Activated CD4-positive, alpha-beta memory T cell treated with anti-CD3 and anti-CD28 coated beads, Interleukin-2, amount 10 ng/mL, durations not matched to agents 7 days and 5 days (primary cell): Measurements from ENCODE around the gene LCN1. TPM values are rescaled to one million over a fixed set of nuclear protein-coding genes. Genes with fewer than 3 reads are reported as not detected.

Experiments
- CTCF ChIA-PET: fragments of 350-600 bp; sonication (Branson Sonifier 250); formaldehyde crosslinking; loops from one replicate; lab custom pipeline; 2021; ENCODE audit warnings: antibody characterized with exemption, inconsistent platforms; lab: Charles Lee
- POLR2A ChIA-PET: fragments of 350-600 bp; sonication (Branson Sonifier 250); formaldehyde crosslinking; loops from one replicate; lab custom pipeline; 2021; ENCODE audit warnings: antibody characterized with exemption; lab: Charles Lee
- DNase-seq: peaks from one replicate; pipeline ENCODE4 v3.0.0-alpha.2; 2020
- H3K27ac Mint-ChIP-seq: one replicate; pipeline ENCODE4 v1.8.0; 2021; ENCODE audit warnings: mild to moderate bottlenecking, mixed read lengths
- H3K27me3 Mint-ChIP-seq: one replicate; pipeline ENCODE4 v1.8.0; 2021; ENCODE audit warnings: mixed read lengths
- H3K36me3 Mint-ChIP-seq: one replicate; pipeline ENCODE4 v1.8.0; 2021; ENCODE audit warnings: low read depth, mixed read lengths
- H3K4me1 Mint-ChIP-seq: one replicate; pipeline ENCODE4 v1.8.0; 2021; ENCODE audit warnings: mixed read lengths
- H3K4me3 Mint-ChIP-seq: one replicate; pipeline ENCODE4 v1.8.0; 2021; ENCODE audit warnings: mild to moderate bottlenecking, mixed read lengths
- H3K9me3 Mint-ChIP-seq: one replicate; pipeline ENCODE4 v1.8.0; 2021; ENCODE audit warnings: mixed read lengths
- total RNA-seq, 2 experiments: library from RNA; stranded (reverse); gene quantifications; one replicate each; pipeline ENCODE4 v1.2.3, GENCODE V29; 2021

Gene LCN1
- total RNA-seq, 2 experiments from 2014 or later: not detected

DNA sequence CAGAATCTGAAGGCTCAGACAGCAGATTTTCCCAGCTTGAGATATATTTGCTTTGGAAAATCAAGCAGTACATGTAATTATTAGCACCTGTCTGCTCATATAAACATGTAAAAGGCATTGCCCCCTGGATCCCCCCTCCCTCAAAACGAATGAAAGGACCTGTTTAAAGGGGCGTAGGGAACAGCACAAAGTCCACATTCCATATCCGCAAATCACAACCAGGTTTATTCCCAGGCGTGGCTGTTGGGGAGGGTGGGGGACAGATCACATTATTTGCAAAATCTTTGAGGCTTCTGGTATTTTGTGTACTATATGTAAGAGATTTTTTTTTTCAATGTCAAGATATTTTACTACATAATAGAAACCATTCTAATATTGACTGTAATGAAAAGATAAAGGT lies 29.5 kb upstream of the LCN1 start:
- no peaks in the 10 kb centered on the region for H3K36me3 Mint-ChIP-seq
- peaks cover 12% of the 10 kb centered on the region for H3K27me3 Mint-ChIP-seq
- CTCF ChIA-PET: interaction anchor here (1.0 kb wide), 1 partner anchor 13 kb away, joined by 3 read pairs; no protein-coding TSS in a partner anchor
- POLR2A ChIA-PET: no interaction called here
- H3K4me3 Mint-ChIP-seq: no peak overlapping the region
- no peak overlapping the region for H3K27ac Mint-ChIP-seq
- H3K4me1 Mint-ChIP-seq: no peaks in the 10 kb centered on the region
- H3K9me3 Mint-ChIP-seq: no peaks in the 10 kb centered on the region
- no peak for DNase-seq

DNA sequence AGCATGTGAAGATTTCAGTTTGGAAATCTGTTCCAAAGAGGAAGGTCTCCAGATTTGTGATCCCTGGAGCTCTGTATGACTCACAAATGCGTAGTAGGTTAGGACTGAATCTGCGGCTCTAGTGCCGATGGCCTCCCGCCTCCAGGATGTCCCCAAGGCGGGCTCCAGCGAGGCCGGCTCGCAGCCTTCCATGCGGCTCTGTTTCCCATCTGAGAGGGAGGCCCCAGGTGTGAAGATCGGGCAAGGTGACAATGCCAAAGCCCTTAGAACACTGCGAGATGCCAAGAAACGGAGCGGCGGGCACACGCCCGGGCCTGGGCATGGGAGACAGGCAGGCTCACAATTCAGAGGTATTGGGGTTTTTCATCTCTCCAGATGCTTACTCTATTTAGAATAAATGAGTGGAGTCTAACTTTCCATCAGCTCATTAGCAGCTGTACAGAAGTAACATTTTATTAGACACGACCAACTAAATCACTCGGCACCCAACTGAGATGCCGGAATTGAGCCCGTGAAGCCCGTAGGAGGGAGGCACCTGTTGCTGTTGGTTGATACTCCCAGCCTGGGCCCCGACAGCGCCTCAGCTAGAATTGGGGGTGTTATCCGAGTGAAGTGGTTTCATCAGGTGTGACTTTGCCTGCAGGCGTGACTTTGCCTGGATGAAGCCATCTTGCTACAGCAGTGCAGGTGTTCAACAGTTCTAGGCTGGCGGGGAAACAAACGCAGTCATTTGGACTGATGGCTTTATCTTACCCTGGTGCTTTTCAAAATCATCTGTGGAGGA lies 28.2 kb upstream of the LCN1 start:
- no peak overlapping the region for H3K4me3 Mint-ChIP-seq
- POLR2A ChIA-PET: no interaction called here
- H3K27me3 Mint-ChIP-seq: peaks cover 17% of the 10 kb centered on the region
- CTCF ChIA-PET: interaction anchor here (1.4 kb wide), 1 partner anchor 11 kb away, joined by 3 read pairs; no protein-coding TSS in a partner anchor
- no peak overlapping the region for H3K27ac Mint-ChIP-seq
- no peaks in the 10 kb centered on the region for H3K4me1 Mint-ChIP-seq
- DNase-seq: no peak
- no peaks in the 10 kb centered on the region for H3K9me3 Mint-ChIP-seq
- H3K36me3 Mint-ChIP-seq: no peaks in the 10 kb centered on the region

DNA sequence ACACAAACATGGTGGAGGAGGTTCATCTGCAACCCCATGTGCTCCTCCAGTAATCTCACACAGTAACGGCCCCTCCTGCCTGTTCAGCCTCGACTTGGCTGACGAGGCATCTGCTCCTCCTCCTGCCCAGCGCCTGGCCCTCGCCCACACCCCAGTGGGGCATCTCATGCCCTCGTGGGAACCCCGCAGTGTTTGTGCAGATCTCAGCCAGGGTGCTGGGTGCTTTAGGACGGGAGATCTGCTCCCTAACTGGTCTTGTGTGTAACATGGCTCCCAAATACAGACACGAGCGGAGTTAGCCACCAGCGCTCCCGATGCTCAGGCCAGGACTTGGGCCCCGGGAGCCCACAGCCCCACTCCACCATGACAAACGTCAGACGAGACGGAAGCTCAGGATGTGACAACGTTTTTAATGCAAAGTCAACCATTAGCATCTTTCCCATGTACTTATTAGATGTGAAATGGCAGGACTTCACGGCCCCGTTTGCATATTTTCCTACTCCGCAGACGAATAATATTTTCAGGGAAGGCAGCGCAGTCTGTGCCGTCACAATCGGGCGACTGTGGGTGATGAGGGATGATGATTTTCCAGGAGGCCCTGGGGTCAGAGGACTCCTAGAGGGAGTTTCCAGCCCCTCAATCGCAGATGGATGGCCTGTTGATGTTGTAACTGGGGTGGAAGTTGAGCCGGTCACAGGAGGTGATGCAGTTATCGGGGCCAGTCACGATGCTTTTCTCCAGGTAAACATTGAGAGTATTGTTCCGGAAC lies 26.3 kb upstream of the LCN1 start:
- Mint-ChIP-seq H3K9me3 (no peaks in the 10 kb centered on the region), H3K4me3 (no peak overlapping the region), H3K27ac (no peak overlapping the region), H3K27me3 (peaks cover 23% of the 10 kb centered on the region), H3K36me3 (no peaks in the 10 kb centered on the region), H3K4me1 (peaks cover 4% of the 10 kb centered on the region)
- DNase-seq: no peak
- ChIA-PET CTCF (no interaction called here), POLR2A (no interaction called here)

DNA sequence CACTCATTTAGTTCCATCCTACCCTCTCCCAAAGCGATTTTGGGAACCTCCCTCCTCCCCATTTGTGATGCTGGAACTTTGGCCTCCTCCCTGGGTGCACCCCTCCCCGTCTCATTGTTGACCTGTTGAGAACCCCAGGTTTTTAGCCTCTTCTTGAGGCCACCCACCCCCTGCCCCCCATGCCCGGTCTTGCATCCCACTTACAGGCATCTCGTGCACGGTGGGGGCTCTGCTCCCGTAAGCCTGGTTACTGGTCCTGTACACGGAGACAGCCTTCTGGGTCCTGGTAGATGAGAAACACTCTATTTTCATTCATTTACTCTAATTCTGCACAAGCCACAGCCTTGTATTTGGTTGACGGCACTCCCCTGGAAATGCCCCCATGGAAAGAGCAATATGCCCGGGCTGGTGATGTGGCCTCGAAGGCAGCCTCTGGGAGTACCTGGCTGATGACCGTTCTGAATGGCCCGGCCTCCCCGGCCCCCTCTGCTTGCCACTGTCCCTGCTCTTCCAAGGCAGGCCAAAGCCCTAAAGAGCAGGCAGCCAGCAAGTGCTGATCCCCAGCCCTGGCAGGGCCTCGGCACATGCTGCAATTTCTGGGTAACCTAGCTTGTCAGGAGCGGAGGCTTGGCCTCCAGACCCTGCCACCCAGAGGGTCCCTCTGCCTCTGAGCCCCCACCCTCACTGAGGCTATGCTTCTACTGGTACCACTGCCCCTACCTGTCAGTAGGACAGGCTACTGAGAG lies 22.7 kb upstream of the LCN1 start:
- H3K9me3 Mint-ChIP-seq: no peaks in the 10 kb centered on the region
- DNase-seq: no peak
- no peak overlapping the region for H3K27ac Mint-ChIP-seq
- peaks cover 7% of the 10 kb centered on the region for H3K36me3 Mint-ChIP-seq
- H3K27me3 Mint-ChIP-seq: peaks cover 18% of the 10 kb centered on the region
- no peak overlapping the region for H3K4me3 Mint-ChIP-seq
- peaks cover 23% of the 10 kb centered on the region for H3K4me1 Mint-ChIP-seq
- ChIA-PET CTCF (interaction anchor here (1.0 kb wide), 2 partner anchors 21 to 59 kb away, joined by 3 read pairs; no protein-coding TSS in a partner anchor), POLR2A (interaction anchor here (0.8 to 2.7 kb wide), 2 partner anchors 21 to 29 kb away, joined by 3 to 9 read pairs; no protein-coding TSS in a partner anchor)

DNA sequence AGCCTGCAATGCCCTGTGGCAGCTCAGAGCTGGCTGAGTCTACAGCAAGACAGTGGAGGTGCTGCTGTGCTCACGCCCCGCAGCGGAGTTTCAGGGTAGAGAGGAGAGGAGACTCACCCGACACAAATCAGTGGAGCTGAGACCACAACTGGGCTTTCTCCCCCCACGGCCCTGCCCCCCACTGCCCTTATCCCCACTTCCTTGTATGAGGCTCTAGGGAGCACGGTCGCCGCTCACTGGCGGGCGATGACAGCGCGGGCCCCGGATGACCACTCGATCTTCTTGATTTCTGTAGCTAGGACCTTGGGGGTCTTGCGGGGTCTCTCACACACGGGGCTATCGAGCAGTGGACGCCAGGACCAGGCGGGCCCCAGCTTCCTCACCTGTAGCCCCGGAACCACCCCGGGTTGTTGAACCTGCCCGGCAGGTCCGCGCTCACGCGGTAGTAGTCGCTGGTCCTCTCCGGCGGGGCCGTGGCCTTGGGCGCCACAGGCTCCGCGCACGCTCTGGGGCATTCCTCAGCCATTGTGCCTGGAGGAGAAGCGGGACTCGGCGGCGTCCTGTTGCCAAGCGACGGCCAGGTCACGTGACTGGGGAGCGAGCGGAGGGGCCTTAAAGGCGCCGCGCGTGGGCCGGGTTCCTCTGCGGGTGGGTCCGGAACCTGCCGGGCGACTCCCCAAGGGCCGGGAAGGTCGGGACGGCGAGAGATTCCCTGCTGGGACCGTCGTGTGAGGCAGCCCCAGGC lies 21.7 kb upstream of the LCN1 start:
- peak; percentile 88 for DNase-seq
- peak overlapping the region; percentile 90 for H3K4me3 Mint-ChIP-seq
- CTCF ChIA-PET: interaction anchor here (1.0 to 1.1 kb wide), 3 partner anchors 22 to 60 kb away, joined by 3 read pairs; no protein-coding TSS in a partner anchor
- peaks cover 13% of the 10 kb centered on the region for H3K36me3 Mint-ChIP-seq
- POLR2A ChIA-PET: interaction anchor here (0.8 to 2.7 kb wide), 4 partner anchors 13 to 30 kb away, joined by 3 to 9 read pairs (median 4); no protein-coding TSS in a partner anchor
- H3K27me3 Mint-ChIP-seq: peaks cover 18% of the 10 kb centered on the region
- no peak overlapping the region for H3K27ac Mint-ChIP-seq
- H3K9me3 Mint-ChIP-seq: no peaks in the 10 kb centered on the region
- H3K4me1 Mint-ChIP-seq: peaks cover 25% of the 10 kb centered on the region

DNA sequence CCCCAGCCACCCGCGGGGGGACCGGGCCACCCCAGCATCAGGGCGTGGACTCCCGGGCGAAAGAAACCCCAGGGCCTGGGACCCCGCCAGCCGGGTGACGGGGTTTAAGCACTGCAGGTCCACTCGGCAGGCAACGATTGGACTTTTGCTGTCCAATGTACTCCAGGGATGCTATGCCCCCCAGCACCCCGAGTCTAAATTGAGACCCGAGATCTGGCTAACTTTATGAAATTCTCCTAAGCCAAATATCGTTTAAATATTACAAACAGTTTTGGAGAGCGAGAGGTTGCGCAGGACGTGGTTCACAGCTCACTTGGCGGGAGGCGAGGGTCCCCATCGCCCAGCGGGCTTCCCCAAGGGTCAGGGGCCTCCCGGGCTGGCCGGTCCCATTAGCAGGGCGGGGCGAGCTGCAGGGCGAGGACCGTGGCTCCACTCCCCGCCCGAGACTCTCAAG lies 21.1 kb upstream of the LCN1 start:
- ChIA-PET CTCF (interaction anchor here (1.1 kb wide), 1 partner anchor 31 kb away, joined by 3 read pairs; no protein-coding TSS in a partner anchor), POLR2A (interaction anchor here (1.2 to 2.7 kb wide), 3 partner anchors 14 to 31 kb away, joined by 4 to 9 read pairs (median 5); no protein-coding TSS in a partner anchor)
- Mint-ChIP-seq H3K36me3 (peaks cover 19% of the 10 kb centered on the region), H3K27me3 (peaks cover 14% of the 10 kb centered on the region), H3K4me3 (peak overlapping the region; percentile 90), H3K9me3 (no peaks in the 10 kb centered on the region), H3K27ac (no peak overlapping the region), H3K4me1 (peaks cover 25% of the 10 kb centered on the region)
- DNase-seq: no peak

DNA sequence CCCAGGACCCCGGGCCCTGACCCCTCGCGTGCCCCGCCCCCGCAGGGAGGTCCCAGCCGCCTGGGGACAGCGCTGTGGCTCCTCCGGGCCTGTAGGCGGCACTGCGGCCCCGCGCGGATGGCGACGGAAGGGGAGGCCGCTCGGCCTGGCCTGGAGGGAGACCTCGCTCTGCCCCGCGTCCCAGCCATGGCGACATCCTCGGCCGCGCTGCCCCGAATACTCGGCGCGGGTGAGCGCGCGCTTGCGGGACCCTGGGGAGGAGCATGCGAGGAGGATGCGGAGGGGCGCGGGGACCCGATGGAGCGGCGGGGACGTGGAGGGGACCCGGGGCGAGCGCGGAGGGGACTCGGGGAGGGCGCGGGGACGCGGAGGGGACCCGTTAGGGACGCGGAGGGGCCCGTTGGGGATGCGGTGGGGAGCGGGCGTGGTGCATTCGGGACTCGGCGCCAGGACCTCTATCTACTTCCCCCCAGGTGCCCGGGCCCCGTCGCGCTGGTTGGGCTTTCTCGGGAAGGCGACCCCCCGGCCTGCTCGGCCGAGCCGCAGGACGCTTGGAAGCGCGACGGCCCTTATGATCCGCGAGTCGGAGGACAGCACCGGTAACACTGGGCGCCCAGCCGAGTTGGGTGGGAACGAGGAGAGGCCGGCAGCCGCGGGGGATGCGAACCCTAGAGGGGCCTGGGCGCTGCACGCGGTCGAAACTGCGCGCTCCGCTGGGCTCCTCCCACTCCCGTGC lies 20.5 kb upstream of the LCN1 start, which contains the start of gene MRPS2:
TSS of gene MRPS2 (plus strand) at position 158 of the 736 bp plus-strand sequence. CDS start at position 187, 29 bp downstream.
- POLR2A ChIA-PET: interaction anchor here (1.0 to 2.7 kb wide), 4 partner anchors 12 to 31 kb away, joined by 4 to 9 read pairs (median 4); no protein-coding TSS in a partner anchor
- H3K27me3 Mint-ChIP-seq: peaks cover 11% of the 10 kb centered on the region

DNA sequence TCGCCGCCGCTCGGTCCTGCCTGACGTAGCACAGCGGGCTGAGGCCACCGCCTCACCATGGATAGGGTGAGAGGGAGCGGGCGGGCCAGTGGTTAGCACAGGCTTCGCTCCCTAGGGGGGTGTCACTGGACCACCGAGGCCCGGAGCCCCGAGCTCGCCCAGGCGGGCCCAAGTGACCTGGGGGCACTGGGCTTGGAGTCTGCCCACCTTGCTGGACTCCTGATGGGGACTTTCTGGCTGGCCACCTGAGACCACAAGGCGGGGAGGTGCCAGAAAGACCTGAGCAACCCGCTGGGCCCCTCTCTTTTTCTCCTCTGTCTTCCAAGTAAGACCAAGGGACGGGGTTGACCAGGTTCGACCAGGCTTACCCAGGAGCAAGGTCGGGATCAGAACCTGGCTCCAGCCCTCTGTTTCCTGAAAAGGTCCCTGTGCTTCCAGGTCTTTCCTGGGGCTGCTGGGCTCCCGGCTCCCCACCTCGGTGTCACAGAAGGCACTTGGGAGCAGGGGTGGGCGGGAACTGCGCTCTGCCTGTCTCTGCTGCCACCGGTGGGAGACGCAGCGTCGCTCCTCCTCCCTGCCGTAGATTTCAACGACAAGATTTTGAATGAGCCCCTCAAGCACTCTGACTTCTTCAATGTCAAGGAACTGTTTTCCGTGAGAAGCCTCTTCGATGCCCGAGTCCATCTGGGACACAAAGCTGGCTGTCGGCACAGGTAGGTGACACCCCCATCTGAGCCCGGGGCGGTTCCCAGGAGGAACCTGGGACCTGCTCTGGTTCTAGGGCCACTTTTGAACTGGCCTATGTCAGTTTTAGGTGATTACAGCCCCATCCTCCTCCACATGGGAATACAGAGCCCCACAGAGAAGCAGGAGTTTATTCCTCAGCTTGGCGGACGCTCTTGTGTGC lies 19.7 kb upstream of the LCN1 start:
- DNase-seq: peak; percentile 55
- no peaks in the 10 kb centered on the region for H3K9me3 Mint-ChIP-seq
- H3K4me3 Mint-ChIP-seq: peak overlapping the region; percentile 90
- peaks cover 22% of the 10 kb centered on the region for H3K36me3 Mint-ChIP-seq
- H3K4me1 Mint-ChIP-seq: peaks cover 25% of the 10 kb centered on the region
- H3K27me3 Mint-ChIP-seq: peaks cover 11% of the 10 kb centered on the region
- ChIA-PET CTCF (no interaction called here), POLR2A (interaction anchor here (1.0 to 2.7 kb wide), 3 partner anchors 11 to 32 kb away, joined by 4 to 9 read pairs (median 5); no protein-coding TSS in a partner anchor)
- H3K27ac Mint-ChIP-seq: peak overlapping the region; percentile 64

More for the DNA sequence above, 20.5 kb upstream of the LCN1 start, which contains the start of gene MRPS2:
- DNase-seq: peak; percentile 89
- Mint-ChIP-seq H3K9me3 (no peaks in the 10 kb centered on the region), H3K36me3 (peaks cover 22% of the 10 kb centered on the region), H3K27ac (peak within 1 kb of the TSS; percentile 81), H3K4me1 (peaks cover 25% of the 10 kb centered on the region), H3K4me3 (peak within 1 kb of the TSS; percentile 90)
- CTCF ChIA-PET: interaction anchor here (1.1 kb wide), 1 partner anchor 32 kb away, joined by 3 read pairs; no protein-coding TSS in a partner anchor

DNA sequence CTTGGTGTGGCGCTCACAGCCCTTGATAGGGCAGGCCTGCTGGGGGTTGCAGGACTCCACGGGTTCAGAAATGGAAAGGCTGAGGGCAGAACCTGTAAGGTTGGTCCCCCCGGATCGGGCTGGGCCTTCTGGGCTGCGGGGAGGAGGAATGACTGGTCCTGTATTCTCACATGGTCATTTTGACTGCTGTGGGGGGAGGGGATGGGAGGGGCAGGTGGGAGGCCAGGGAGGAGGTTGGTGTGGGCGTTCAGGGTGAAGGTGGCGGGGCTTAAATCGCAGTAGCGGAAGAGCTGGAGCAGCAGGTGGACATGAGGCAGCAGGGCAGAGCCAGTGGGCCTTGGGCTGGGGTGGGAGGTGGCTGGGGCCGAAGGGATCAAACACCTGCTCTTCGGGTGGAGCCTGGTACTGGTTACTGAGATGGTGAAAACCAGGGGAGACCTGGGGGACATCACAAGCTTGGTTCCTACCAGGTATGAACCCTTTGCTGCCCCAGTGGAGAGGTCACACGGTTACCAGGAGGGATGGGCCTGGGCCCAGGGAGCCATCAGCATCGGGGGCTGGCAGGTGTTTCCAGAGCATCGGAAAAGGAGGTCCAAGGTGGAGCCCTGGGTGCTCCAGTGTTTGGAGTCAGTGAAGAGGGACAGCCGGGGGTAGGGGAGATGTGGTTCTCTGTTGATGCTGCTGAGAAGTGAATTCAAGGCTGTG lies 18.9 kb upstream of the LCN1 start:
- Mint-ChIP-seq H3K4me3 (peak overlapping the region; percentile 90), H3K27me3 (peaks cover 11% of the 10 kb centered on the region), H3K4me1 (peaks cover 25% of the 10 kb centered on the region), H3K36me3 (peaks cover 22% of the 10 kb centered on the region), H3K27ac (no peak overlapping the region), H3K9me3 (no peaks in the 10 kb centered on the region)
- no peak for DNase-seq
- POLR2A ChIA-PET: no interaction called here
- CTCF ChIA-PET: no interaction called here

DNA sequence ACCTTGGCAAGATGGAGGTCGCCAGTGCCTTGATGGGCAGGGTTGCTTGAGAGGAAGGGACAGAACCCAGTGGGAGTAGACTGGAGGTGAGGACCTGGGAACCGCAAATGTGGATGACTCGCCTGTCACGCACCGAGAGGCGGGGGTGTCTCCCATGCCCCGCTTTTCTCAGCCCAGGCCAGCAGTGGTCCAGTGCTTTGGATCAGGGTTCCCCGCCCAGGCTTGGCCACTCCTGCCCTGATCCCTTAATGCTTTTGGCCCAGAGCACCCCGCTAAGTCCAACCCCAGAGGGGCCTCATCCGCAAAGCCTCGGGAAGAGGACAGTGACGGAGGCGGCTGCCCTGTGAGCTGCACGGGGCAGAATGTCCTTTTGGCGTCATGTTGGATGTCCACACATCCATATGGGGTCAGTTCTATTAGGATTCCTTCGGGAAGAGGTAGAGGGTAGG lies 18.3 kb upstream of the LCN1 start:
- POLR2A ChIA-PET: no interaction called here

More for the DNA sequence above, 18.3 kb upstream of the LCN1 start:
- Mint-ChIP-seq H3K36me3 (peaks cover 22% of the 10 kb centered on the region), H3K27ac (no peak overlapping the region), H3K9me3 (no peaks in the 10 kb centered on the region), H3K27me3 (peaks cover 8% of the 10 kb centered on the region), H3K4me1 (peaks cover 25% of the 10 kb centered on the region), H3K4me3 (peak overlapping the region; percentile 39)
- CTCF ChIA-PET: no interaction called here
- no peak for DNase-seq
